H9 (cell line): ENCODE results near the gene GGACT. TPM values are rescaled to one million over a fixed set of nuclear protein-coding genes. Genes with fewer than 3 reads are reported as not detected.
"Not testable (repeated sequence)": the region's sequence is repeated elsewhere in the genome, so short reads cannot be mapped to it uniquely, and the experiment has no call there.

ENCODE experiments used
- DNase-seq: peaks from one replicate; pipeline ENCODE4 v3.0.0-alpha.2; 2017
- H2AFZ ChIP-seq: one replicate; pipeline ENCODE4 v1.6.1; 2013; ENCODE audit warnings: mild to moderate bottlenecking, low read length, control low read depth, moderate library complexity
- H2AK5ac ChIP-seq: 2 replicates; pipeline ENCODE4 v1.6.1; 2013; ENCODE audit warnings: low read length, control low read depth, mixed read lengths; ENCODE audit not compliant: insufficient read length
- H2BK120ac ChIP-seq: one replicate; pipeline ENCODE4 v1.6.1; 2013; ENCODE audit warnings: low read depth, mild to moderate bottlenecking, low read length, control low read depth, inconsistent platforms; ENCODE audit not compliant: poor library complexity, severe bottlenecking
- H2BK12ac ChIP-seq: 2 replicates; pipeline ENCODE4 v1.6.1; 2013; ENCODE audit warnings: low read length, control low read depth, mixed read lengths, low read depth; ENCODE audit not compliant: insufficient read length
- H2BK15ac ChIP-seq: 2 replicates; pipeline ENCODE4 v1.6.1; 2013; ENCODE audit warnings: low read depth, low read length, control low read depth
- H2BK20ac ChIP-seq: one replicate; pipeline ENCODE4 v1.6.1; 2013; ENCODE audit warnings: low read depth, mild to moderate bottlenecking, low read length, control low read depth, inconsistent platforms; ENCODE audit not compliant: poor library complexity, severe bottlenecking
- H2BK5ac ChIP-seq: 2 replicates; pipeline ENCODE4 v1.6.1; 2013; ENCODE audit warnings: low read length, control low read depth, mixed read lengths; ENCODE audit not compliant: insufficient read length
- H3K14ac ChIP-seq: 2 replicates; pipeline ENCODE4 v1.6.1; 2013; ENCODE audit warnings: low read length, control low read depth; ENCODE audit not compliant: insufficient read depth
- H3K18ac ChIP-seq: 2 replicates; pipeline ENCODE4 v1.6.1; 2013; ENCODE audit warnings: low read depth, mild to moderate bottlenecking, mixed read lengths, low read length, control low read depth; ENCODE audit not compliant: insufficient read length
- H3K23ac ChIP-seq: 2 replicates; pipeline ENCODE4 v1.6.1; 2013; ENCODE audit warnings: low read length, control low read depth, mixed read lengths, low read depth; ENCODE audit not compliant: insufficient read length
- H3K23me2 ChIP-seq: 2 replicates; pipeline ENCODE4 v1.6.1; 2013; ENCODE audit warnings: low read depth, mild to moderate bottlenecking, mixed read lengths, low read length, control low read depth; ENCODE audit not compliant: insufficient read length, poor library complexity, severe bottlenecking
- H3K27ac ChIP-seq: 2 replicates; pipeline ENCODE4 v1.5.1; 2013; ENCODE audit warnings: low read length, control low read depth, mixed read lengths, low read depth; ENCODE audit not compliant: insufficient read length
- H3K27me3 ChIP-seq: 2 replicates; pipeline ENCODE4 v1.6.1; 2013; ENCODE audit warnings: low read length, control low read depth, inconsistent platforms; ENCODE audit not compliant: insufficient read depth
- H3K4ac ChIP-seq: 2 replicates; pipeline ENCODE4 v1.6.1; 2013; ENCODE audit warnings: low read depth, mild to moderate bottlenecking, control low read depth, inconsistent platforms, low read length, moderate library complexity
- H3K4me1 ChIP-seq: 2 replicates; pipeline ENCODE4 v1.6.1; 2013; ENCODE audit warnings: low read length, control low read depth, inconsistent platforms; ENCODE audit not compliant: insufficient read depth
- H3K4me2 ChIP-seq: 2 replicates; pipeline ENCODE4 v1.6.1; 2013; ENCODE audit warnings: low read length, control low read depth, mixed read lengths; ENCODE audit not compliant: insufficient read length, insufficient read depth
- H3K56ac ChIP-seq: 2 replicates; pipeline ENCODE4 v1.6.1; 2013; ENCODE audit warnings: low read depth, mild to moderate bottlenecking, mixed read lengths, low read length, control low read depth; ENCODE audit not compliant: insufficient read length
- H3K79me1 ChIP-seq: 2 replicates; pipeline ENCODE4 v1.6.1; 2013; ENCODE audit warnings: low read depth, mild to moderate bottlenecking, moderate library complexity, low read length, control low read depth, inconsistent platforms; ENCODE audit not compliant: insufficient read depth, poor library complexity, severe bottlenecking
- H3K79me2 ChIP-seq: 2 replicates; pipeline ENCODE4 v1.6.1; 2013; ENCODE audit warnings: low read length, control low read depth, inconsistent platforms; ENCODE audit not compliant: insufficient read depth
- H3K9ac ChIP-seq: 2 replicates; pipeline ENCODE4 v1.6.1; 2013; ENCODE audit warnings: low read length, control low read depth, mixed read lengths; ENCODE audit not compliant: insufficient read length; ENCODE audit errors: extremely low read depth
- H3K9me3 ChIP-seq: one replicate; pipeline ENCODE4 v1.6.1; 2013; ENCODE audit warnings: low read depth, low read length, inconsistent platforms; ENCODE audit not compliant: control insufficient read depth
- H3T11ph ChIP-seq: one replicate; pipeline ENCODE4 v1.6.1; 2013; ENCODE audit warnings: mild to moderate bottlenecking, low read length, control low read depth, inconsistent platforms
- H4K20me1 ChIP-seq: one replicate; pipeline ENCODE4 v1.6.1; 2013; ENCODE audit not compliant: control insufficient read depth, insufficient read length, insufficient read depth
- H4K5ac ChIP-seq: 2 replicates; pipeline ENCODE4 v1.6.1; 2013; ENCODE audit warnings: low read depth, mild to moderate bottlenecking, mixed read lengths, low read length, control low read depth; ENCODE audit not compliant: insufficient read length
- H4K8ac ChIP-seq: replicated peaks from 2 replicates; pipeline ENCODE4 v1.6.1; 2013; ENCODE audit warnings: low read length, control low read depth, mixed read lengths, low read depth; ENCODE audit not compliant: insufficient read length
- H4K91ac ChIP-seq: 2 replicates; pipeline ENCODE4 v1.6.1; 2013; ENCODE audit warnings: low read depth, mild to moderate bottlenecking, moderate library complexity, mixed read lengths, low read length, control low read depth; ENCODE audit not compliant: insufficient read length
- H3K27ac Mint-ChIP-seq, 3 experiments: 2 replicates in 2 of 3; 3 replicates in 1 of 3; pipeline ENCODE4 v1.8.0; 2020 to 2021; ENCODE audit warnings: mixed read lengths in 3 of 3, mild to moderate bottlenecking in 1 of 3, moderate library complexity in 1 of 3
- H3K27me3 Mint-ChIP-seq: 2 replicates; pipeline ENCODE4 v1.8.0; 2021; ENCODE audit warnings: low read depth, mild to moderate bottlenecking, moderate library complexity, mixed read lengths
- H3K36me3 Mint-ChIP-seq, 3 experiments: 2 replicates in 2 of 3; 3 replicates in 1 of 3; pipeline ENCODE4 v1.8.0; 2020 to 2021; ENCODE audit warnings: low read depth in 3 of 3, mixed read lengths in 3 of 3; ENCODE audit not compliant: insufficient read depth in 1 of 3
- H3K4me1 Mint-ChIP-seq, 2 experiments: 2 replicates each; pipeline ENCODE4 v1.8.0; 2020; ENCODE audit warnings: mixed read lengths in 2 of 2
- H3K4me3 Mint-ChIP-seq, 2 experiments: 2 replicates in 1 of 2; 3 replicates in 1 of 2; pipeline ENCODE4 v1.8.0; 2020 to 2021; ENCODE audit warnings: mild to moderate bottlenecking in 2 of 2, mixed read lengths in 2 of 2, moderate library complexity in 1 of 2
- H3K9me3 Mint-ChIP-seq, 2 experiments: 2 replicates in 1 of 2; 3 replicates in 1 of 2; pipeline ENCODE4 v1.8.0; 2020; ENCODE audit warnings: mild to moderate bottlenecking in 2 of 2, mixed read lengths in 2 of 2, moderate library complexity in 1 of 2
- WGBS: extraction: QIAGEN DNeasy Blood & Tissue Kit; methylation state at CpG from one replicate; pipeline ENCODE4 v1.1.7; 2013; ENCODE audit warnings: missing lambda C conversion rate, low lambda C conversion rate, mixed read lengths; ENCODE audit not compliant: insufficient read length; ENCODE audit errors: extremely low coverage; 5-methylcytosine and 5-hydroxymethylcytosine counted together
- total RNA-seq: library from RNA; stranded (reverse); gene quantifications from 2 replicates; pipeline ENCODE4 v1.2.1, GENCODE V29; 2021
- TF ChIP-seq, protein P1 (sequence below): fragments of 200-600 bp; sonication (generic); conservative IDR thresholded peaks from 3 replicates; pipeline ENCODE4 v1.8.0; 2021; ENCODE audit warnings: antibody characterized with exemption, mild to moderate bottlenecking

Gene GGACT
- total RNA-seq, 1 experiment from 2014 or later, result 1.3 TPM

- H3K27ac Mint-ChIP-seq, result no peak overlapping the region
- H3K9me3 Mint-ChIP-seq, result peaks cover 17 to 18% of the 10 kb centered on the region in 2 experiments; a peak in 4 of 5 replicates
- Histone ChIP-seq H3K56ac (no peak overlapping the region), H2BK20ac (no peak overlapping the region), H3K23me2 (no peaks in the 10 kb centered on the region), H2BK5ac (no peak overlapping the region), H3K4me2 (no peak overlapping the region), H4K5ac (no peak overlapping the region), H2BK12ac (no peak overlapping the region), H3K27me3 (no peaks in the 10 kb centered on the region), H4K8ac (no peak overlapping the region), H3T11ph (no peak overlapping the region), H3K9me3 (peaks cover 8% of the 10 kb centered on the region), H3K23ac (no peak overlapping the region), H3K79me1 (no peaks in the 10 kb centered on the region), H3K4me1 (no peaks in the 10 kb centered on the region), H2BK120ac (no peak overlapping the region), H3K79me2 (no peaks in the 10 kb centered on the region), H3K27ac (no peak overlapping the region), H3K18ac (no peak overlapping the region), H3K4ac (no peak overlapping the region), H4K91ac (no peak overlapping the region), H4K20me1 (no peaks in the 10 kb centered on the region), H2AFZ (no peak overlapping the region), H3K9ac (no peak overlapping the region), H2AK5ac (no peak overlapping the region), H3K14ac (no peak overlapping the region), H2BK15ac (no peak overlapping the region)
- no peak overlapping the region for H3K4me3 Mint-ChIP-seq
- TF ChIP-seq, protein P1, sequence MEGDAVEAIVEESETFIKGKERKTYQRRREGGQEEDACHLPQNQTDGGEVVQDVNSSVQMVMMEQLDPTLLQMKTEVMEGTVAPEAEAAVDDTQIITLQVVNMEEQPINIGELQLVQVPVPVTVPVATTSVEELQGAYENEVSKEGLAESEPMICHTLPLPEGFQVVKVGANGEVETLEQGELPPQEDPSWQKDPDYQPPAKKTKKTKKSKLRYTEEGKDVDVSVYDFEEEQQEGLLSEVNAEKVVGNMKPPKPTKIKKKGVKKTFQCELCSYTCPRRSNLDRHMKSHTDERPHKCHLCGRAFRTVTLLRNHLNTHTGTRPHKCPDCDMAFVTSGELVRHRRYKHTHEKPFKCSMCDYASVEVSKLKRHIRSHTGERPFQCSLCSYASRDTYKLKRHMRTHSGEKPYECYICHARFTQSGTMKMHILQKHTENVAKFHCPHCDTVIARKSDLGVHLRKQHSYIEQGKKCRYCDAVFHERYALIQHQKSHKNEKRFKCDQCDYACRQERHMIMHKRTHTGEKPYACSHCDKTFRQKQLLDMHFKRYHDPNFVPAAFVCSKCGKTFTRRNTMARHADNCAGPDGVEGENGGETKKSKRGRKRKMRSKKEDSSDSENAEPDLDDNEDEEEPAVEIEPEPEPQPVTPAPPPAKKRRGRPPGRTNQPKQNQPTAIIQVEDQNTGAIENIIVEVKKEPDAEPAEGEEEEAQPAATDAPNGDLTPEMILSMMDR, result no peak
- H3K27me3 Mint-ChIP-seq, result no peaks in the 10 kb centered on the region; the same call in 1 of the 2 replicates
- H3K36me3 Mint-ChIP-seq, result peaks cover 17 to 29% (median 17%) of the 10 kb centered on the region in 3 experiments
- no peak for DNase-seq
- no CpG with 5 or more reads among the region's 12 CpGs for WGBS
- peaks cover 2 to 6% of the 10 kb centered on the region in 2 experiments for H3K4me1 Mint-ChIP-seq
Measured at GRCh38 chr13:100580045-100580444, 8.5 kb downstream of the GGACT start.

GRCh38 chr13:100577239-100577638 lies 11.3 kb downstream of the GGACT start:
- H2BK5ac ChIP-seq, H4K91ac ChIP-seq, H3K4me1 Mint-ChIP-seq, H3K18ac ChIP-seq, H3K4me2 ChIP-seq, H2BK12ac ChIP-seq, DNase-seq, H3K27ac ChIP-seq, H3K4me3 Mint-ChIP-seq, H2AFZ ChIP-seq, H3K56ac ChIP-seq, H3K79me2 ChIP-seq, H3K9ac ChIP-seq, H2BK20ac ChIP-seq, H3K4ac ChIP-seq, H4K5ac ChIP-seq, H3K27ac Mint-ChIP-seq, H3K9me3 ChIP-seq, H3K27me3 ChIP-seq, H3T11ph ChIP-seq, H2BK120ac ChIP-seq, H3K27me3 Mint-ChIP-seq, H3K4me1 ChIP-seq, H2AK5ac ChIP-seq, H2BK15ac ChIP-seq, H4K8ac ChIP-seq, H4K20me1 ChIP-seq, H3K23me2 ChIP-seq, H3K79me1 ChIP-seq, H3K23ac ChIP-seq, H3K14ac ChIP-seq: not testable (repeated sequence)
- Mint-ChIP-seq H3K9me3 (peaks cover 15 to 18% of the 10 kb centered on the region in 2 experiments; a peak in 4 of 5 replicates), H3K36me3 (peaks cover 16 to 23% (median 16%) of the 10 kb centered on the region in 3 experiments)
- no CpG with 5 or more reads among the region's 4 CpGs for WGBS
